Activated CD8-positive, alpha-beta memory T cell treated with anti-CD3 and anti-CD28 coated beads, Interleukin-2, amount 50 U/mL, for 1 hour (primary cell): ENCODE data around the gene RAMP2.
"Not testable (repeated sequence)": the region's sequence is repeated elsewhere in the genome, so short reads cannot be mapped to it uniquely, and the experiment has no call there.

Source experiments
- DNase-seq: peaks from one replicate; pipeline ENCODE4 v3.0.0-alpha.2; 2020; ENCODE audit errors: extremely low read depth

RAMP2 gene

DNA sequence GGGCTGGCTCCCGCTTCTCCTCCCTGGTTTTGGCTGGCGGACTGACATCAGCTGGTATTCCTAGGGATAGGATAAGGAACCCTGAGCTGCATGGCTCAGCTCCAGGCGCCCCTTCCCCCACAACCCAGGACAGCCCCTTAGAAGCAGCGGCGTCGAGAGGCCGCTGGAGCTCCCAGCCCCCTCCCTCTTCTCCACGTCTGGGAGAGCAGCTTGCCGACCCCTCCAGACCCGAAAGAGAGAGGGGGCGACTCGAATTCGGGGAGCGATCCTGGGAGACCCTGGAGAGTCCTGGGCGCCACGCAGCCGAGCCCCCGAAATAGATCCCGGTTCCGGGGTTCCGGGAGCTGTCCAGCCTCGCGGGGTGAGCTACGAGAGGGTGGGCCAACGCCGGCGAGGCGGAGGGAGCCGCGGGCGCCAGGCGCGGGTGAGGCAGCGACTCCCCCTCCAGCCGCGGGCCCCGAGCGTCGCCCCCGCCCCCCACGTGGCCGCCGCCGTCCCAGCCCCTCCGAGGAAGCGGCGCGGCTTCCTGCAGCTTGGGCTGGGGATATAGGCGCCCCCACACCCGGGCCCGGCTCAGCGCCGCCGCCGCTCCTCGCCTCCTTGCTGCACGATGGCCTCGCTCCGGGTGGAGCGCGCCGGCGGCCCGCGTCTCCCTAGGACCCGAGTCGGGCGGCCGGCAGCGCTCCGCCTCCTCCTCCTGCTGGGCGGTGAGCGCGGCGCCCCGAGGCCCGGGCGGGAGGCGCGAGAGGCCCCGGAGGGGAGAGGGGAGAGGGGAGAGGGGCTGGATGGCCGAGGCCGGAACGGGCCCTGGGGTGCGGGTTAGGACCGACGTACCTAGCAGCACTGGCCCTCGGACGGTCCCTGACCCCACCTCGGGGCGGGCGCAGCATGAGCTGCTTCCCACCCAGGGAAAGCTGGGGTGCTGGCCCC, at the start of gene RAMP2:
Gene RAMP2 (plus strand): TSS at position 576 of the 930 bp plus-strand sequence. CDS start 35 bp downstream, at position 611.
- no peak for DNase-seq

GRCh38 chr17:42720996-42721583, 39.9 kb upstream of the RAMP2 start:
- no peak for DNase-seq

- no peak for DNase-seq
These were observed 37.4 kb upstream of the RAMP2 start for GRCh38 chr17:42723636-42724035.

- DNase-seq = no peak
These were observed 35.9 kb upstream of the RAMP2 start for GRCh38 chr17:42725143-42725542.

DNA sequence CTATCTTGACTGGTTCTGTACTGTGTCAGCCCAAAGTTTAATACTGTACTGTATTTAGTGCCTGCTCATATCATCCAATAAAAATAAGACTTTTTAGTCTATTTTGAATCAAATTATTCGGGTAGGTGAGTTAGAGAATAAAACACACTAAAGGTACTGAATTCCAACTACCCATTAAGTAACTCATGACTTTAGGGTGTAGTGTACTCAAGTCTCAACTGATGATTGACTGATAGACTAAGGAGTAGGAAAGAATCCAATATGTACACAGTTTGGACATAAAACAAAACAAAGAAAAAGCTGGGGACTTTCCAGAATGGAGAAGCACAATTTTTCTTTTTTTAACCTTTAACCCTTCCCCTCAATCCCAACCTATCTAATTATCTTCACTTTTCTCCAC, 20.3 kb upstream of the RAMP2 start:
- DNase-seq = no peak

GRCh38 chr17:42742916-42743315, 18.1 kb upstream of the RAMP2 start:
- DNase-seq = not testable (repeated sequence)

DNA sequence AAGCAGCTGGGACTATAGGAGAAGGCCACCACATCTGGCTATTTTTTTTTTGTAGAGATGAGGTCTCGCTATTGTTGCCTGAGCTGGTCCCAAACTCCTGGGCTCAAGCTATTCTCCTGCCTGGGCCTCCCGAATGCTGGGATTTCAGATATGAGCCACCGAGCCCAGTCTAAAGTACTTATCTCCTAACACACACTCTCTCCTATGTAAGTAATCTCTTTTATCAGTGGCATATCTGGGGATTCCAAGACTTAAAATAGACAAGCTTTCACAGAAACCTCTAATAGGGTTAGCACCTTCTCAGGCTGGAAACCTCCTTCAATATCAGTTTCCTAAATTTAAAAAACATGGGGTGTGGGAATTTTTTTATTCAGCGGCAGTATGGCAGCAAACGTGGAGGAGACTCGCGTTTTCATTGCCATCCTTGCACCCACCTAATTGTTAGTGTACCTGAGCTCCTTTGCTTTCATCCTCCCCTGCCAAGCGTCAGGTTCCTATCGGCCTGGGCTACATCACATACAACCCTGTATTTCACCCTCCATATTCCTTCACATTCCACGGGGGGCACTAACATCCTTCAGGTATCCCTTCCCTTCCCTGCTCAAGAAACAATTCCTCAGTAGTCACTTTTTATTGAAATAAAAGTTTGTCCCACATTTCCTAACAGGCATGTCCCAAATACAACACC, 17.3 kb upstream of the RAMP2 start:
- no peak for DNase-seq

- DNase-seq = peak; percentile 25
These were observed 16.7 kb upstream of the RAMP2 start for GRCh38 chr17:42744283-42744805.

DNA sequence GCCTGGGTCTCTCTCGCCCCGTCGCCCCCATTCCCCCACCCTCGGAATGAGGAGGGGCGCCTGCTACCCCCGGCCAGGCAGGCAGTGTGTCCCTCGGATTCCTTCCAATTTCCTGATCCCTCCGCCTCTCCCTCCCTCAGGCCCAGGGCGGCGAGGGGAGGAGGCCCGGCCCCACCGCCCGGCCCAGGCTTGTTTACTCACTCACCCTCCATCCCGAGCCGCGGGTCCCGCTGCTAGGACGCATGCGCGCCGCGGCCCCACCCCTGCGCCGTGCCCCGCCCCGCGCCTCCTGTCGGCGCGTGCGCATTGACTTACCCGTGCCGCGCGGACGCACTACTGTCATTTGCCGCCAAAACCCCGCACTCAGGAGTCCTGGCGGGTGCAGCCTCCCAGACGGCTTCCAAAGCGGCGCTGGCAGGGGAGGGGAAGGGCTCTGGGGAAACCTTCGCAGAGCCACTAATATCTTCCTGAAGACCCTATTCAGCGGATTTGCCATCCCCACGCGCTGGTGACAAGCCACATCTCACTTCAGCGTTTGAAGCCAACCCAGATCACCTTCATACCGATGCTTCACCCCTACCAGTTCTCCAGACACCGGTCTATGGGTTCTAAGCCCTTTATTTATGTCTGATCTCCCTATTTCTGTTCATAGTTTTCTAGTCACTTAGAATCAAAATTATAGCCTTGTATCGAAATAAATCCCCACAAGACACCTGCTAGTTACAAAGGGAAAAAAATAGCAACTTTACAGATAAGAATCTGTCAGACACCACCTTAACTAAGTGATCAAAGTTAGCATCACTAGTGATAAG, 16.0 kb upstream of the RAMP2 start, which contains the start of gene EZH1:
Gene EZH1 (minus strand): TSS at position 235 of the 812 bp plus-strand sequence. CDS start 16,099 bp downstream, outside the sequence.
- DNase-seq = peak; percentile 71

DNA sequence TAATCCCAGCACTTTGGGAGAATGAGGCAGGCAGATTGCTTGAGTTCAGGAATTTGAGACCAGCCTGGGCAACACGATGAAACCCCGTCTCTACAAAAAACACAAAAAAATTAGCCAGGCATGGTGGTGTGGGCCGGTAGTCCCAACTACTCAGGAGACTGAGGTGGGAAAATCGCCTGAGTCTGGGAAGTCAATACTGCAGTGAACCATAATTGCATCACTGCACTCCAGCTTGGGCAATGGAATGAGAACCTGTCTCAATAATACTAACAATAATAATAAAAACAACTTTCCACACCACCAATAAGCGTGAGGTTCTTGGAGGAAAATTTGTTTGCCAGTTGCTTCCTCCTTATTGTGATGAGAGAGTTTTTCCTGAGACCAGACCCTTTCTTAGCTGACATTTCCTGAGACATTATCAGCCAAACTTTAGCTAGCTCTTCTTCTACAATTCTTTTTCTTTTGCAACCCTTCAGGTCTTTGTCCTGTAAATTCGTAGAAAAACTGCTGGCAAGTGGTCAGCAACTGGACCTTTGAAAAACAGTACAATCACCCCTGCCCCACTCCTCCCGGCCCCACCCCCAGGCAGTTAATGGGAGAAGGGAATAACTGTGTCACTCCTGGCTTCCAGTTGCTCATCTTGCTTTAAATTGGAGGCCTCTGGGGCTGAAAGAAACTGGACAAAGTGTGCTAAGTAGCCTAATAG, 12.7 kb upstream of the RAMP2 start:
- DNase-seq = no peak

- DNase-seq = no peak
These were observed 11.9 kb upstream of the RAMP2 start for GRCh38 chr17:42748908-42749798.

DNA sequence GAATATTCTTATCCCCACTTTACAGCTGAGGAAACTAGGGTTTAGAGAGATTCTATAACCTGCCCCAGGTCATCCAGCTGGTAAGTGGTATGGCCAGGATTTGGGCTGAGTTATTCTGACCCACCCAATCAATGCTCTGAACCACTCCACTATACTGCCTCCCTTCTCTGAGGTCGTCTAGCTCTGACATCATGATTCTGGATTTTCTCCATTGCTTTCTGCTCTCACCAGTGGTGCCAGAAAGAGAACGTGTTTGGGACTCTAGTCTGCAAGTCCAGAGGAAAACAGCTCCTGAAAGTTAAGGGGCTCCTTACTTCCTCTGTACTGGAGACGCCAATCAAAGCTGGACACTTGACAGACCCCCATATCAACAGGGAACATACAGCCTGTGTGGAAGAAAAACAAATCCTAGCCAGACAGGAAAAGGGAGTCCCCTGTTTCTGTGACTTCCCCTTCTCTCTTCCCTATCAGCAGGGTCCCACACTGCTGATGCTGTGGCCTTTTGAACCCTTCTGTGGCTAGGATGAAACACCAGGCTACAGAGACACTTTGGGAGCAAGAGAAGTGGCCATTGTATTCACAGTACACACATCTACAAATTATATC, 10.2 kb upstream of the RAMP2 start:
- no peak for DNase-seq

- no peak for DNase-seq
These were observed 9.4 kb upstream of the RAMP2 start for GRCh38 chr17:42751628-42752027.

DNA sequence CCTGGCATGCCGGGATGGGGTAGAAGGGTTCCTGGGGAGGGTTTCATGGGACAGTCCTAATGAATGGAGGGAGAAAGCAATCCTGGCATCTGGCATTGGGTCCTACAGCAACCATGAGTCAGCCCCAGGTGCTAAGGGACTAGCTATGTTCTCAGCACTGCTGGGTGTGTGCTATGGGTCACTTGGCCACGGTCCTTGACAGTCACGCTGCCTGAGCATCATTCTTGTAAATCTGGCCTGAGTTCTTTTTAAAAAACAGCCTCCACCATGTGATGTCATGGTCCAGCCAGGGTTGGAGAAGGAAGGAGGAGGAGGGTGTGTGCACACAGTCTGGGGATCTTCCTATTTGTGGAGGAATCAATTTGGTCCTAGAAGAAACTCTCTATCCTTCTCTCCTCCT, 6.2 kb upstream of the RAMP2 start:
- no peak for DNase-seq

DNA sequence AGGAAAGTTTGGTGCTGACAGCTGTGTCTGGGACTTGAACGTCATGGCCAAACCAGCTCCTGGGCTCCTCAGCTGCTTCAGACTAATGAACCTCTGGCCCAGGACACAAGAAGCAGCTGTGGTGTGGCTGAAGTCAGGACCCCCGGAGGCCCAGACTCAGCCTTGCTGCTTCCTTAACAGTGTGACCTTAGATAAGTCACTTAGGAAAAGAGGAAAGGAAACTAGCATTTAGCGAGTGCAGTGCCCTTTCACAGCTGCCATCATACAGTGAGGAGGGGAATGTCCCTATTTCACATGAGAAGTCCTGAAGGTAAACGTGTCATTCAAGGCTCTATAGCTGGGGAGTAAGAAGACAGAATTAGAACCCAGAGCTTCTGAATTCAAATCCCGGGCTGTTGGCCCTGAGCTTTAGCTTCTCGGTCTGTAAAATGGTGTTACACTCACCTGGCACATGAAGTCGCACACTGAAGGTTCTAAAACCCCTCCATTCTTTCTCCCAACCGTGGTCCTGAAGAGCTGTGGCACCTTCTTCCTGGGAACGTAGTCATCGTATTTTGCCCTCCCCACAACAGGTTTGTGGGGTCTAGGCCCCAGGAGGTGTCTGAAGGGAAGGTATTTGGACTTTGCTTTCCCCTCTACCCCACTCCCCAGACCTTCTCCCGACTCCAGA, 910 bp upstream of the RAMP2 start:
- no peak for DNase-seq

DNA sequence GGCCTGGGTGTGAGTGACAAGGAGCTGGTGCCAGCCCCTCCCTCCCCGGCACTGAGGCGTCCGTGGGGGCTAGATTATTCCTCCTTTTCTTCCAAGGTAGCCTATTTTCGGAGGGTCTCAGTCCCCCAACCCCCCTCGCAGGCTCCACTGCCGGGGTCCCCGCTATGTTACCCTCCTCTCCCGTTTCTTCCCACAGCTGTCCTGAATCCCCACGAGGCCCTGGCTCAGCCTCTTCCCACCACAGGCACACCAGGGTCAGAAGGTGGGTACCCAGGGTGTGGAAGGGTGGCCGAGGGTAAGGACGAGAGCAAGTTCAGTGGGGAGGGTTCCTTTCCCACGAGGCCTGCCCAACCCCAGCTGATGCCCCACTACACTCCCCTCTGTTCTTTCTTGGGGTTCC, 611 bp downstream of the RAMP2 start:
- no peak for DNase-seq

DNA sequence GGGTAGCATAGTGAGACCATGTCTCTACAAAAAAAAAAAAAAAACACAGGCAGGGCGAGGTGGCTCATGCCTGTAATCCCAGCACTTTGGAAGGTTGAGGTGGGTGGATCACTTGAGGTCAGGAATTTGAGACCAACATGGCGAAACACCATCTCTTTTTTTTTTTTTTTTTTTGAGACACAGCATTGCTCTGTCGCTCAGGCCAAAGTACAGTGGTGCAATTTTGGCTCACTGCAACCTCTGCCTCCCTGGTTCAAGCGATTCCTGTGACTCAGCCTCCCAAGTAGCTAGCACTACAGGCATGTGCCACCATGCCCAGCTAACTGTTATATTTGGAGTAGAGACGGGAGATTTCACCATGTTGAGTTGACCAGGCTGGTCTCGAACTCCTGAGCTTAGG, 5.1 kb downstream of the RAMP2 start:
- DNase-seq = no peak

- DNase-seq = no peak
These were observed 6.5 kb downstream of the RAMP2 start for GRCh38 chr17:42767512-42767911.

DNA sequence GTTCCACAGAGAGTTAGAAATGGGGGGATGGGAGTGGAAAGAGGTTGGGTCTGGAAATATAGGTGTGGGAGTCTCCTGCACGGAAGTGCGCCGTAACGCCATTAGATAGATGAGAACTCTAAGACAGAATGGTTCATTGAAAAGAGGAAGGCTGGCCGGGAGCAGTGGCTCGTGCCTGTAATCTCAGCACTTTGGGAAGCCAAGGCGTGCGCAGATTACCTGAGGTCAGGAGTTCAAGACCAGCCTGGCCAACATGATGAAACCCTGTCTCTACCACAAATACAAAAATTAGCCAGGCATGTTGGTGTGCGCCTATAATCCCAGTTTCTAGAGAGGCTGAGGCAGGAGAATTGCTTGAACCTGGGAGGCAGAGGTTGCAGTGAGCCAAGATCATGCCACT, 7.0 kb downstream of the RAMP2 start:
- DNase-seq = not testable (repeated sequence)
